Gastroesophageal sphincter (tissue), 3 donors: ENCODE results near the gene CYP4A11.
"Not testable (repeated sequence)": the region's sequence is repeated elsewhere in the genome, so short reads cannot be mapped to it uniquely, and the experiment has no call there.

Source experiments
- CTCF ChIP-seq, 4 experiments: fragments of 200-600 bp in 2 of 4; fragments of 450-650 bp in 2 of 4; sonication (generic) in 1 of 4; IDR thresholded peaks; one replicate each; pipeline ENCODE4 v1.5.1; 2017 to 2019; ENCODE audit warnings: antibody characterized with exemption in 4 of 4, mild to moderate bottlenecking in 2 of 4, moderate library complexity in 2 of 4
- EP300 ChIP-seq: sonication (generic); formaldehyde crosslinking; IDR thresholded peaks from one replicate; pipeline ENCODE4 v1.6.1; 2017; ENCODE audit warnings: antibody characterized with exemption, mild to moderate bottlenecking
- POLR2A ChIP-seq, 2 donors: fragments of 450-650 bp; IDR thresholded peaks; one replicate each; pipeline ENCODE4 v1.6.1; 2017; ENCODE audit warnings: antibody characterized with exemption in 2 of 2, mild to moderate bottlenecking in 2 of 2, moderate library complexity in 1 of 2

GRCh38 chr1:46962272-46962671 lies 21.0 kb upstream of the CYP4A11 start:
- not testable (repeated sequence) for TF ChIP-seq POLR2A (IDR thresholded peaks at IDR 0.05); EP300; CTCF (IDR thresholded peaks at IDR 0.05)
